ENCODE data around the gene KHSRP. TPM values are rescaled to one million over a fixed set of nuclear protein-coding genes. Genes with fewer than 3 reads are reported as not detected.
A peak's percentile ranks its signal among the peaks of the same experiment; 100 is the strongest.
"Not testable (repeated sequence)": the region's sequence is repeated elsewhere in the genome, so short reads cannot be mapped to it uniquely, and the experiment has no call there.

The KHSRP gene
- total RNA-seq, 1 donor: 65.9 TPM

GRCh38 chr19:6431891-6432290, 7.3 kb upstream of the KHSRP start:
- H3K9me3 ChIP-seq (ENCODE audit: low read depth, low read length): no peaks in the 10 kb centered on the region

DNA sequence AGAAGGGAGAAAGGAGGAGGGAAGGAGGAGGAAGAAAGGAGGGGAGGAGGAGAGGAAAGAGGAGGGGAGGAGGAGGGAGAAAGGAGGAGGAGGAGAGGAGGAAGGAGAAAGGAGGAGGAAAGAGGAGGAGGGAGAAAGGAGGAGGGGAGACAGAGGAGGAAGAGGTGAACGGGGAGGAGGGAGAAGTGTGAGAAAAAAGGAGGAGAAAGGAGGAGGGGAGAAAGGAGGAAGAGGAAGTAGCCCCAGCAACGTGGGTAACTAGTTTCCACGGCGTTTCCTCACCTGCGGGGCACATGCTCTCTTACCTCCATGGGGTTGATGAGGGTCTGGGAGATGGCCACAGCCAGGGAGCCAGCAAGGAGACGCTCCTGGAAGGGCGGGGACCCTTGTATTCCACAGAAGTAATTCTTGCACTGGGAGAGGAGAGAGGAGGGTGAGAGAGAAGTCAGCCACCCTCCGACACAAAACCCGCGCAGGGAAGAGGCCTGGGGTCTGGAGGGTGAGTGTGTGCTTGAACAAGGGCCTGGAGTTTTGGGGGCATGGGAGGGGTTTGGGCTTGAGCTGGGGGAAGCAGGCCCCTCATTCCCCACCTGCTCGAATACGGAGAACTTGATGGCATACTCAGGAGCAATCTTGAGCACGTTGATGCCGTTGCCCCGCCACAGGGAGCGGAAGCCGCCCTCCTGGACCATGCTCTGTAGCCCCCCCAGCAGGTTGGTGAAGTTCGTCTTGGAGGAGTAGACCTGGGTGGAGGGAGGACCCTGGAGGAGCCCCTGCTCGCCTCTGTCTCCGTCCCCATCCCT, 5.0 kb upstream of the KHSRP start:
- no peak overlapping the region for H3K4me3 ChIP-seq (ENCODE audit: low read length)
- no peaks in the 10 kb centered on the region for H3K27me3 ChIP-seq (ENCODE audit: insufficient read depth, low read length)
- no peaks in the 10 kb centered on the region for H3K9me3 ChIP-seq (ENCODE audit: low read depth, low read length)
- peaks cover 12% of the 10 kb centered on the region for H3K4me1 ChIP-seq (ENCODE audit: insufficient read depth, low read length)

More at GRCh38 chr19:6431891-6432290, 7.3 kb upstream of the KHSRP start:
- no peak overlapping the region for H3K4me3 ChIP-seq (ENCODE audit: low read length)
- H3K4me1 ChIP-seq (ENCODE audit: insufficient read depth, low read length): peaks cover 5% of the 10 kb centered on the region
- no peaks in the 10 kb centered on the region for H3K27me3 ChIP-seq (ENCODE audit: insufficient read depth, low read length)

DNA sequence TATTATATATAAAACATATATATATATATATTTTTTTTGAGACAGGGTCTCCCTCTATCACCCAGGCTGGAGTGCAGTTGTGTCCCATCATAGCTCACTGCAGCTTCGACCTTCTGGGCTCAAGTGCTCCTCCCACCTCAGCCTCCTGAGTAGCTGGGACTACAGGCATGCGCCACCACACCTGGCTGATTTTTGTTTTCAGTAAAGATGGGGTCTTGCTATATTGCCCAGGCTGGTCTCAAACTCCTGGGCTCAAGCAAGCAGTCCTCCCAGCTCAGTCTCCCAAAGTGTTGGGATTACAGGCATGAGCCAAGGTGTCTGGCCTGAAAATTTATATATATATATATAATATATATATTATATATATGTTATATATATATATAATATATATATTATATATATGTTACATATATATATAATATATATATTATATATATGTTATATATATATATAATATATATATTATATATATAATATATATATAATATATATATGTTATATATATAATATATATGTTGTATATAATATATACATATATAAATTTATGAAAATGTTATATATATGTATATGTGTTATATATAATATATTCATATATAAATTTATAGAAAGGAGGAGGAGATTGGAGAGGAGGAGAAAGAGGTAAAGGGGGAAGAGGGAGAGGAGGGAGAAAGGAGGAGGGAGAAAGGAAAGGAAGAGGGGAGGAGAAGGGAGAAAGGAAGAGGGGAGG, 4.2 kb upstream of the KHSRP start:
- H3K4me1 ChIP-seq (ENCODE audit: insufficient read depth, low read length): peaks cover 14% of the 10 kb centered on the region
- not testable (repeated sequence) for H3K4me3 ChIP-seq (ENCODE audit: low read length); H3K9me3 ChIP-seq (ENCODE audit: low read depth, low read length); H3K27me3 ChIP-seq (ENCODE audit: insufficient read depth, low read length)

GRCh38 chr19:6427131-6427530, 2.5 kb upstream of the KHSRP start:
- Histone ChIP-seq H3K4me3 (ENCODE audit: low read length) (no peak overlapping the region), H3K27me3 (ENCODE audit: insufficient read depth, low read length) (no peaks in the 10 kb centered on the region), H3K4me1 (ENCODE audit: insufficient read depth, low read length) (peaks cover 31% of the 10 kb centered on the region), H3K9me3 (ENCODE audit: low read depth, low read length) (no peaks in the 10 kb centered on the region)

- Histone ChIP-seq H3K4me3 (ENCODE audit: low read length) (peak overlapping the region; percentile 13), H3K9me3 (ENCODE audit: low read depth, low read length) (no peaks in the 10 kb centered on the region), H3K4me1 (ENCODE audit: insufficient read depth, low read length) (peaks cover 35% of the 10 kb centered on the region), H3K27me3 (ENCODE audit: insufficient read depth, low read length) (no peaks in the 10 kb centered on the region)
Observed at GRCh38 chr19:6425732-6426620, 1.4 kb upstream of the KHSRP start.

DNA sequence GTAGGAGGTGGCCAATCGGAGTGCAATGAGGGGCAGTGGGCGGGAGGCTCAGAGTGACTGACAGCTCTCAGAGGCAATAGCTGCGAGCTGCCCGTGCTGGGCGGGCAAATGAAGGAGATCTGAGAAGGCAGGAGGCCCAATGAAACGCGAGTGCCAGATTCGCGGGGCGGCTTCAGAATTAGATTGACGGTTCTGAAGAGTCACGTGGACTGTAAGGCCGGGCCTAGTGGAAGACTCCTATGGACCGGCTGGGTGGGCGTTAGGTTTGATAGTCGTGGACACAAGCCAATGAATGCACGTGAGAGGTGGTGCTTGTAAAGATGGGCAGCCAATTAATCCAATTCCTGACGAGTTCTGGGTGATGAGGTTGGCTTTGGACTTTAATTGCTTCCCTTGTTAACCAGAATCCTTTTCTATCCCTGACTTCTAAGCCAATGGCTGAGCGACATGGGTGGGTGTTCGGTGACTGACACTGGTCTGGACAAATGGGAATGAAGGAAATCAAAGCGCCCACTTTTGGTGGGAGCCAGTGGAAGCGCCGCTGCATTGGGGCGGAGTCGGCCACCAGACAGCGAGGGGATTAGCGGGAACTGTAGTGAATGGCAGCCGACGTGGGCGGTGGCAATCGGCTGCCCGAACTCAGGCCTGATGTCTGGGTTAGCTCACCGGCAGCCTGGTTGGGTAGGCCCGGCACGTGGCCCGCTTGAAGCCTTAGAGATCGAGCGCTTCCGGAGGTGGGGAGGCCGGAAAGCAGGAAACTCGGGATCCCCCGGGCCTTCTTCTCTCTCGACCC, 524 bp upstream of the KHSRP start:
- peak overlapping the region; percentile 13 for H3K4me3 ChIP-seq (ENCODE audit: low read length)
- H3K9me3 ChIP-seq (ENCODE audit: low read depth, low read length): no peaks in the 10 kb centered on the region
- H3K4me1 ChIP-seq (ENCODE audit: insufficient read depth, low read length): peaks cover 35% of the 10 kb centered on the region
- no peaks in the 10 kb centered on the region for H3K27me3 ChIP-seq (ENCODE audit: insufficient read depth, low read length)

DNA sequence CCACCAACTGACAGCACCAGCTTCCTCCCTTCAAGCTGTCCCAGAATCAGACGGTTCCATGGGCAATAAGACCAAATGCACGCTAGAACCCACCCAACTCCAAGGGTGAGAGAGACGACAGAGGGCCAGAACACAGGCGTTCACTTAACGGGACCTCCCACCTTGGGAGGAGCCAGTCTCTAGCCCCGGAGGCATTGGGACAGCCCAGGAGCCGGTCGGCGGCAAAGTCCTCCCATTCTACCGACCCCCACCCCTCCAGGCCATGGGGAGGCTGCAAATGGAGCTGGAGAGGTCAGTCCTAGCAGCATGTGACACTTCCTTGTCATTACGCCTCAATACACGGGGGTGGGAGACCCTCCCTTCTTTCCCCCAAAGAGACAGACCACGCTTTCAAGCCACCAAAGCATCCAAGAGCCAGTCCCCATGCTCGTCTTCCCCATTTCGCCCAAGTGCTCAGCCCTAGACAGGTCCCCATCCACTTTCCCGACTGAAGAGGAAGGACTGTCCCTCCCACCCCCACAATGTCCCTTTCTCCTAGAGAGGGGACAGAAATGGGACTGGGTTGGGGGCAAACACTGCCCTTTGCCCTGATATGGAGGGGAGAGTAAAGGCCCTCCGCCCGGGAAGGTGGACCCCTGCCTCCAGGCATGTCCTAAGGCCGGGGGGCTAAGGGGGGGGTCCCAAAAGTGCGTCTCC, 964 bp downstream of the KHSRP start:
- Histone ChIP-seq H3K9me3 (ENCODE audit: low read depth, low read length) (no peaks in the 10 kb centered on the region), H3K27me3 (ENCODE audit: insufficient read depth, low read length) (no peaks in the 10 kb centered on the region), H3K4me3 (ENCODE audit: low read length) (peak overlapping the region; percentile 54), H3K4me1 (ENCODE audit: insufficient read depth, low read length) (peaks cover 30% of the 10 kb centered on the region)

DNA sequence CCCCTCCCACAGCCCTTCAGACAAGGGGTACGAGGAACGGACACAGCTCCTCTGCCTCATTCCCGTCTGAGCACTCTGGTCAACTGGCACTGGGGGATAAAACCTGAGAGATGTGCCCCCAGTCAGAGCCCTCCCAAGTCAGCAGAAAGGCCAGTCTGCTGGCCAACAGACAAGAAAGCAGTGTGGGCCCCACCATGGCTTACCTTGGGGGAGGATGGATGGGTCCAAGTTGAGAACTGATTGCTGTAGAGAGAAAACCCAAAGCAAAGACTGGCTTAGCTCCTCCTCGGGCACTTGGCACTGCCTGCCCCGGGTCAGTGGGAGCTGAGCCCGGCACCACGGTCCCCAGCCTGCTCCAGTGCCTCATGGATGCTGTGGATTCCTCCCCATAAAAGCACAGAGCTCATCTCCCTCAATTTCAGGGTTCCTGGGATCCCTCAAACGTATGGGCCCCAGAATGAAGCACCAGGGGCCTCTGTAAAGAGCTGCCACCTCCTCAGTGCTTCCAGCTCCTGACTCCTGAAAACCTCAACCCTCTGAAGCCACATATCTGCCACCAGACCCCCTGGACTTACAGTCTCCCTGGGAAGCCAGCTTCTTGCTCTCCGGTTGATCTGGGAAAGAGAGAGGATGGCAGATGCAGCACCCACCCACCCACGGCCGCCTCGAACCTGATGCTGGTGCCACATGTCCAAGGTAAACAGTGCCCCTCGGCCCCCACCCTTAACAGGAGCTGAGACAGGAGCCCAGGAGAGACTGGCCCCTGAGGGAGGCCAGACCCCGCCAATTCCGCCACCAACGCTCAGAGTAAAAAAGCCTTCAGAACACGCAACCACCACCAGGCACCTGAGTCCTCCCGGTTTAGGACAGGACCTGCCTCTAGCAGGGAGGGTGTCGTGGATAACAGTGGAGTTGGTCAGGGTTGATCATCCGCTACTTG, 3.3 kb downstream of the KHSRP start:
- Histone ChIP-seq H3K4me1 (ENCODE audit: insufficient read depth, low read length) (peaks cover 30% of the 10 kb centered on the region), H3K9me3 (ENCODE audit: low read depth, low read length) (no peaks in the 10 kb centered on the region), H3K4me3 (ENCODE audit: low read length) (no peak overlapping the region), H3K27me3 (ENCODE audit: insufficient read depth, low read length) (no peaks in the 10 kb centered on the region)

DNA sequence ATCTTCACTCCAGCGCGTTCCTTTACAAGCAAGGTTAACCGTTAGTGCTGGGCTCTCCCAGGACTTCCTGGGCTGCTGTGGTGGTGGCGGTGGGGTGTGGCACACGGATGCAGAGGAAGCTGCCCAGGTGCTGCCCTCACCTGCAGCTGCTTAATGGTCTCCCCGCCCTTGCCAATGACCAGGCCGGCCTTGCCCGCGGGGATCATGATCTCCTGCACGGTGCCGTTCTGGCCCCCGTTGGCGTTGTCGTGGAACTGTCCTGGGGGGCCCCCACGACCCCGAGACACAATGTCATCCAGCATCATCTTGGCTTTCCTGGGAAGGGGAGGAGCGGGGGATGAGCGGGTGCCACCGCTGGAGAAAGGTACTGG, 6.1 kb downstream of the KHSRP start:
- H3K4me3 ChIP-seq (ENCODE audit: low read length): no peak overlapping the region
- H3K27me3 ChIP-seq (ENCODE audit: insufficient read depth, low read length): no peaks in the 10 kb centered on the region
- H3K9me3 ChIP-seq (ENCODE audit: low read depth, low read length): no peaks in the 10 kb centered on the region
- peaks cover 18% of the 10 kb centered on the region for H3K4me1 ChIP-seq (ENCODE audit: insufficient read depth, low read length)

- no peak overlapping the region for H3K4me3 ChIP-seq (ENCODE audit: low read length)
- peaks cover 12% of the 10 kb centered on the region for H3K4me1 ChIP-seq (ENCODE audit: insufficient read depth, low read length)
- no peaks in the 10 kb centered on the region for H3K27me3 ChIP-seq (ENCODE audit: insufficient read depth, low read length)
- H3K9me3 ChIP-seq (ENCODE audit: low read depth, low read length): no peaks in the 10 kb centered on the region
Observed at GRCh38 chr19:6417713-6418561, 6.7 kb downstream of the KHSRP start.

- no peaks in the 10 kb centered on the region for H3K9me3 ChIP-seq (ENCODE audit: low read depth, low read length)
- H3K4me1 ChIP-seq (ENCODE audit: insufficient read depth, low read length): peaks cover under 1% of the 10 kb centered on the region
- no peak overlapping the region for H3K4me3 ChIP-seq (ENCODE audit: low read length)
- no peaks in the 10 kb centered on the region for H3K27me3 ChIP-seq (ENCODE audit: insufficient read depth, low read length)
Observed at GRCh38 chr19:6416658-6417405, 7.8 kb downstream of the KHSRP start.

GRCh38 chr19:6415591-6416190, 8.9 kb downstream of the KHSRP start:
- Histone ChIP-seq H3K9me3 (ENCODE audit: low read depth, low read length) (no peaks in the 10 kb centered on the region), H3K4me3 (ENCODE audit: low read length) (no peak overlapping the region), H3K4me1 (ENCODE audit: insufficient read depth, low read length) (no peaks in the 10 kb centered on the region), H3K27me3 (ENCODE audit: insufficient read depth, low read length) (no peaks in the 10 kb centered on the region)

Measured in mononuclear cell (primary cell).